ENCODE data around the gene MAN1C1. TPM values are rescaled to one million over a fixed set of nuclear protein-coding genes. Genes with fewer than 3 reads are reported as not detected.

Gene MAN1C1
- total and polyA plus RNA-seq, 9 of the 15 experiments (the other 6 are each of a cell fraction or from before 2014, with no cell fraction given): 0.04 to 0.44 (median 0.10) TPM; not detected in 3

DNA sequence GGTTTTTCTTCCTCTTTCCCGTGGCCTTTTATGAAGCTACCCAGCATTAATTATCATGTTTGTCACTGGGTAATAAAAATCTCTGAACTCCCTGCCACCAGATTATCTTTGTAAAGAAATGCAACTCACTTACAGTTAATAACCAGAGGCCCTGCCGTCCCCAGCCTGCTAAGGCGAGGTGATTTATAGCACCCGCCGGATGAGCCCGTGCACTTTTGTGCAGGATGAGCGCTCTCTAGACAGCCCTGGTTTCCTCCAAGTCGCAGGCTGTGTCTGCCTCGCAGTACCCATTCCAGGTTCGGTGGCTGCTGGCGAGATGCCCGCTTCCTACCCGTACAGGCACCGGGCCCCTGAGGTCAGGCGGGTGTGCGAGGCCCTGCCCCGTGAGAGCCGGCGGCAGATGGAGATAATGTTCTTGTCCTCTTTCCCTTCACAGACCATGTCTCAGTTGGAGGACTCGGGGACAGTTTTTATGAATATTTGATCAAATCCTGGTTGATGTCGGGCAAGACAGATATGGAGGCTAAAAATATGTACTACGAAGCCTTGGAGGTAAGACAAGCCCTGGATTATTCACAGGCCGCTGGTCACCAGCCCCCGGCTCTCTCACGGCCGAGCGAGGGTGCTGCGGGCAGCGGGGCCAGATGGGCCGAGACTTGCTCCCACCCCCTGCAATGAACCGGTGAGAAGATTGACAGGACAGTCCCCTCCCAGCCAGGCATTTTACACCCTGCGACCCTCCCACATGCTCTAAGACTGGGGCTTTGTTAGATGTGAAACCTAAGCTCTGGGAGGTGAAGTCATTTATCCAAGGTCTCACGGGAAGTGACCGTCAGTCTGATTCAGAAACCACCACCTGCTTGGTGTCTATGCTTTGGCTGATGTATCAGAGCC is 154.9 kb downstream of the MAN1C1 start (continued):
- TF ChIP-seq ZNF445 (CRISPR knock-in tag; IDR thresholded peaks at IDR 0.05; ENCODE audit: low read depth) (no peak), SRSF7 (optimal IDR thresholded peaks at IDR 0.05; ENCODE audit: low read depth, low read length) (no peak), CCNT2 (IDR thresholded peaks at IDR 0.05; ENCODE audit: borderline replicate concordance, extremely low read depth, insufficient read length, low read depth, low read length) (no peak), CEBPG (CRISPR knock-in tag; IDR thresholded peaks at IDR 0.05) (no peak), CEBPG (tag; conservative IDR thresholded peaks at IDR 0.05 in 1 of 2, IDR thresholded peaks at IDR 0.05 in 1 of 2) (no peak), IRF1 (CRISPR knock-in tag; IDR thresholded peaks at IDR 0.05; ENCODE audit: borderline replicate concordance) (no peak), GTF2B (IDR thresholded peaks at IDR 0.05; ENCODE audit: extremely low read depth, insufficient read length) (no peak)
